Measurements from ENCODE around the gene RPL9. TPM values are rescaled to one million over a fixed set of nuclear protein-coding genes. Genes with fewer than 3 reads are reported as not detected.

RPL9 gene
- total RNA-seq, 4 donors from 2014 or later, result 2,923 to 4,543 (median 3,766) TPM

DNA sequence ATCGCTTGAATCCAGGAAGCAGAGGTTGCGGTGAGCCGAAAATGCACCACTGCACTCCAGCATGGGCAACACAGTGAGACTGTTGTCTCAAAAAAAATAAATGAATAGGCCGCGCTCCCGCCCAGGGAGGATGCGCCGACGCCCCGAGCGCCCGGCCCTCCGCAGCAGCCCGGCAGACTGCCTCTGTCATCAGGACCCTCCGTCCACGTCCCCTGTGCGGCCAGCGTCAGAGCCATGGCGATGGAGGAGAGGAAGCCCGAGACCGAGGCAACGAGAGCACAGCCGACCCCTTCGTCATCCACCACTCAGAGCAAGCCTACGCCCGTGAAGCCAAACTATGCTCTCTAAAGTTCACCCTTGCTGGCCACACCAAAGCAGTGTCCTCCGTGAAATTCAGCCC is 21.5 kb upstream of the RPL9 start:
- ATAC-seq (ENCODE audit: low FRiP score) (no peak), DNase-seq (ENCODE audit: low spot score) (no peak)
- no peak for TF ChIP-seq CTCF (IDR thresholded peaks at IDR 0.05)

DNA sequence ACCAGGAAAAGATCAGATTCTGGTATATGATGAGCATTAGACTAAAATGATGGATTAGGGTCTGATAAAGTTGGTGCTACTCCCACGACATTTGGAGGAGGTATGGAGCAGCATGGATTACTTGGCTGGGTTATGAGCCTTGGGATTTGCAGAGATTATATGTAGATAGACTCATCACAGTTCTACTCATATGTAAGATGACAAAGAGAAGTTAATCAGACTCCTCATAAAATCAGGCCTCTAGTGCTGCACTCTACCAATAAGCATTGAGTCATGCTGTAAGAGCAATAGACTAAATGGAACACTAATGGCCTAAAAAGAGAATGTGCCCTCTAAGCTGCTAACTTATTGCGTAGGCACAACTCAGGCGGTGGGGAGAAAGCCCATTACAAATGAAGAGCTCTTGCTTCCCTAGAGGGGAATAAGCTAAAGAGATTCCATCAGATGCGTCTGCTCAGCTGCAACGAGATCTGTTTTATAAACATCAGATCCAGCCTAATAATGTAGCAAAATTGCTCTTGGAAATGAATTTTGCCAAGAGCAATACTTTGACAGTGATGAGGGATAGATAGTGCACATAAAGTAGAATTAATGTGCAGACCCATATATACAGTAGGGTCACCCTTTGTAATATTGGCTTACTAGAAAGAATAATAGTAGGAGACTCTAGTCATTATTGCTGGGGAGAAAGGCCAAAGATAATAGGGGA is 17.6 kb upstream of the RPL9 start:
- TF ChIP-seq CTCF (IDR thresholded peaks at IDR 0.05), result no peak
- peak; percentile 59 for ATAC-seq (ENCODE audit: low FRiP score)
- DNase-seq (ENCODE audit: low spot score), result no peak

DNA sequence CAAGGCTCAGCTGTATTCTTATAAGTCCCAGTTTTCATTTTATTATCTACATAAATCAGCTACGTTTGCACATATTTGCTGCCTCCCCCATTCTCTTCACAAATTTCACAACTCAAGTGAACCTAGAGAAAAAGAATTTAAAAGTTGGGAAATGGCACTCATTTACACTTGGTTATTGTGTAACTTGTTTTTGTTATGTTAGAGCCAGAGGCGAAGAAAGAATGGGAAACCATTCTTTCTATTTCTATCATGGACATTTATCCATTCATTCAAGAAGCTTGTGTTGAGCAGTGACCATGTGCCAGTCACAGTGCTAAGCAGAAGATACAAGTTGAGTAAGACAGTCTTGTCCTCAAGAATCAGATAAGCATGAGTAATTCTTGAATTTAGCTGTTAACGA is 13.7 kb upstream of the RPL9 start:
- DNase-seq (ENCODE audit: low spot score), result no peak

DNA sequence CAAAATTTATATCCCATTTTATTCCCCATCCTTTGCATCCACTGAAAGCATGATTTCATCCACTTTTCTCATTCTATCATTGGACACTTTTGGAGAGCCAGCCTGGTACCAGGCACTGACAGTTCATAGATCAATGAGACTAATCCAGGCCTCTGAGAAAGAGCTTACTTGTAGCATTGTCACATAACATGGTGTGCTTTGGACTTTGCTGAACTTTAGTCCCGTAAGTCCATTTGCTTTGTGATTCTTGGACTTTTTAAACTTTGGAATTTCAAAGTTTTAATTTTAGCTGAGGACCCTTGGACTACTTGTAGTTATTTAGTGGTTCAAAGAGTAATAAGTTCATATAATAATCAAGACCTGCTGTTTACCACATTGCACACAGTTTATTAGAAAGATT is 11.7 kb upstream of the RPL9 start:
- ATAC-seq (ENCODE audit: low FRiP score) (no peak), DNase-seq (ENCODE audit: low spot score) (no peak)
- no peak for TF ChIP-seq CTCF (IDR thresholded peaks at IDR 0.05)

More for the DNA sequence above, 13.7 kb upstream of the RPL9 start:
- no peak for TF ChIP-seq CTCF (IDR thresholded peaks at IDR 0.05)
- peak; percentile 31 for ATAC-seq (ENCODE audit: low FRiP score)

- ATAC-seq (ENCODE audit: low FRiP score) (peak; percentile 93), DNase-seq (ENCODE audit: low spot score) (no peak)
- peak in 2 of 3 donors; percentile 39 to 52 for TF ChIP-seq CTCF (IDR thresholded peaks at IDR 0.05)
Measured at GRCh38 chr4:39469429-39470077, 10.8 kb upstream of the RPL9 start.

DNA sequence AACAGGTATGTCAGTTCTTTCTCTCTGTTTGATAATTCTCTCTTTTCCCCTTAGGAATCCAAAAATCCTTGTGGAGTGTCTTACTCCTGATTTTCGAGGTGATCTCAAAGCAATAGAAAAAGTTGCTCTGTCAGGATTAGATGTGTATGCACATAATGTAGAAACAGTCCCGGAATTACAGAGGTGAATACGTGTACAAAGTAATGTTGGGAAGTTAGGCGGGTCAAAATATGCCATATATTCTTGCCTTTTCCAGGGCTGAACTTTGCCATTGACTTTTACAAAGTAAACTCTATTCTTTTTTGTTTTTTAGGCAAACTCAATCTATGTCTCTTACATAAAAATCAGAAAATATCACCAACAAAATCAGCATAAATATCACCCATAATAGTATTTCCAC is 8.7 kb upstream of the RPL9 start:
- DNase-seq (ENCODE audit: low spot score) (no peak), ATAC-seq (ENCODE audit: low FRiP score) (no peak)
- TF ChIP-seq CTCF (IDR thresholded peaks at IDR 0.05), result no peak

DNA sequence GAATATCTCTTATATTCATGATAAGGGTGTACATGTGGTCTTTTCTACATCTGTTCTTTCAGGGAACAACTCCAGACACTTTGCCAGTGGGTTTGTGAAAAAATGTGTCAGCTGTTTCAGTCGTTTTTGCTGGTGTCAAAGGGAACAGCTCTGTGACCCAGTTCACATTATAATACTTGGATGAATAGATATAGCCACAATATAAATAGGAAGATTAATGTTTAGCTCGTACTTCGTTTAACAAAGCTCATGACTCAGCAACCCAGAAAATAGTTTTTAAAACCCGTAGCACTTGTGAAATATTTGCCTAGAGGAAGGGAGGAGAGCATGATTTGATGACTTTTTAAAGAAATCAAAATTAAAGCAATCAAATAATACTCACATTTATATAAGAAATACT is 8.0 kb upstream of the RPL9 start:
- ATAC-seq (ENCODE audit: low FRiP score) (no peak), DNase-seq (ENCODE audit: low spot score) (no peak)
- TF ChIP-seq CTCF (IDR thresholded peaks at IDR 0.05), result no peak

Data from omental fat pad (tissue), 4 donors.